Panc1 (cell line): ENCODE measurements around the gene UGGT1. TPM values are rescaled to one million over a fixed set of nuclear protein-coding genes. Genes with fewer than 3 reads are reported as not detected.

ENCODE experiments used
- ATAC-seq: fragments of 200-7000 bp; cut with Tn5 transposase; 2 replicates; pipeline ENCODE4 v1.9.1; 2020; ENCODE audit warnings: mild to moderate bottlenecking, moderate library complexity
- BruUV-seq: library from RNA; stranded (reverse); fragments of 400-500 nt; replicated peaks from 2 replicates; lab custom pipeline; 2021; lab: Mats Ljungman, UMichigan
- CTCF ChIA-PET: fragments of 300-600 bp; sonication (Branson Sonifier 250); formaldehyde crosslinking; loops from one replicate; lab custom pipeline; 2022; ENCODE audit warnings: antibody characterized with exemption; lab: Charles Lee
- POLR2A ChIA-PET: fragments of 300-600 bp; sonication (Branson Sonifier 250); formaldehyde crosslinking; loops from one replicate; lab custom pipeline; 2022; ENCODE audit warnings: antibody characterized with exemption; lab: Charles Lee
- DNase-seq: peaks from one replicate; pipeline ENCODE4 v3.0.0-alpha.2; 2010; ENCODE audit warnings: low read depth, low spot score
- H3K27ac ChIP-seq: 2 replicates; pipeline ENCODE4 v1.5.1; 2011; ENCODE audit warnings: mild to moderate bottlenecking, low read length, inconsistent platforms
- H3K27me3 ChIP-seq: fragments of 200-500 bp; sonication (Bioruptor generic); 2 replicates; pipeline ENCODE4 v1.6.0; 2014; ENCODE audit warnings: low read length, inconsistent platforms; ENCODE audit not compliant: control insufficient read depth, insufficient read depth
- H3K36me3 ChIP-seq: fragments of 200-500 bp; sonication (Bioruptor generic); 2 replicates; pipeline ENCODE4 v1.5.1; 2014; ENCODE audit warnings: inconsistent platforms, mild to moderate bottlenecking, low read length, moderate library complexity; ENCODE audit not compliant: control insufficient read depth, insufficient read depth
- H3K4me1 ChIP-seq: 2 replicates; pipeline ENCODE4 v1.5.1; 2011; ENCODE audit warnings: inconsistent platforms, mild to moderate bottlenecking, low read length, moderate library complexity; ENCODE audit not compliant: control insufficient read depth, insufficient read depth
- H3K4me3 ChIP-seq, 2 experiments: 2 replicates each; pipeline ENCODE4 v1.5.1; 2011 to 2012; ENCODE audit warnings: low read depth in 2 of 2, low read length in 2 of 2, mild to moderate bottlenecking in 2 of 2, inconsistent platforms in 1 of 2, moderate library complexity in 1 of 2
- H3K9me3 ChIP-seq: fragments of 200-500 bp; sonication (Bioruptor generic); 2 replicates; pipeline ENCODE4 v1.5.1; 2014; ENCODE audit warnings: low read depth, mild to moderate bottlenecking, inconsistent platforms, low read length, moderate library complexity; ENCODE audit not compliant: control insufficient read depth, insufficient read depth
- CTCF ChIP-seq: fragments of 450-650 bp; IDR thresholded peaks from 2 replicates; pipeline ENCODE4 v1.5.1; 2017; ENCODE audit warnings: mild to moderate bottlenecking
- POLR2AphosphoS5 ChIP-seq: IDR thresholded peaks from 2 replicates; pipeline ENCODE4 v1.6.1; 2012; ENCODE audit warnings: mild to moderate bottlenecking, low read depth, low read length, moderate library complexity
- REST ChIP-seq, 2 experiments: IDR thresholded peaks; 2 replicates each; pipeline ENCODE4 v1.6.1; 2011 to 2012; ENCODE audit warnings: low read depth in 2 of 2, control low read depth in 1 of 2, low read length in 1 of 2, mild to moderate bottlenecking in 1 of 2, moderate library complexity in 1 of 2; ENCODE audit not compliant: insufficient read depth in 1 of 2
- SIN3A ChIP-seq: IDR thresholded peaks from 2 replicates; pipeline ENCODE4 v1.6.1; 2012; ENCODE audit warnings: low read depth, mild to moderate bottlenecking, low read length, moderate library complexity, borderline replicate concordance; ENCODE audit not compliant: insufficient read depth
- TCF7L2 ChIP-seq: IDR thresholded peaks from 2 replicates; pipeline ENCODE4 v1.6.1; 2011; ENCODE audit warnings: mild to moderate bottlenecking, low read depth, low read length, inconsistent platforms
- in situ Hi-C: cut with HindIII; loops from 2 replicates; pipeline ENCODE4 v1.10.0; 2016; ENCODE audit warnings: low sequenced_read_pairs, low pct_unique_long_range_greater_than_20kb
- intact Hi-C: fragments of 100-400 bp; cut with micrococcal nuclease; formaldehyde crosslinking; loops from one replicate; pipeline ENCODE4 v1.10.0; 2022; ENCODE audit not compliant: unreplicated experiment
- total RNA-seq: library from RNA; stranded (reverse); gene quantifications from one replicate; pipeline ENCODE4 v1.2.1, GENCODE V29; 2021; ENCODE audit not compliant: unreplicated experiment

UGGT1 gene
- total RNA-seq, 1 experiment from 2014 or later = 64.2 TPM

GRCh38 chr2:128237911-128238697 lies 147.1 kb downstream of the UGGT1 start:
- no peak for TF ChIP-seq TCF7L2
- no peak for TF ChIP-seq POLR2AphosphoS5
- TF ChIP-seq SIN3A = no peak
- no peak for TF ChIP-seq CTCF
- TF ChIP-seq REST (IDR thresholded peaks at IDR 0.05; ENCODE audit: insufficient read depth in 1 of 2, low read depth in 2 of 2, low read length in 1 of 2) = no peak
- H3K9me3 ChIP-seq = no peaks in the 10 kb centered on the region
- no peak overlapping the region for H3K4me3 ChIP-seq
- BruUV-seq = no TSS peak
- ChIA-PET CTCF (no interaction called here), POLR2A (no interaction called here)
- ATAC-seq (no peak), DNase-seq (no peak)
- no peaks in the 10 kb centered on the region for H3K36me3 ChIP-seq
- no peak overlapping the region for H3K27ac ChIP-seq
- H3K4me1 ChIP-seq = 0 out of 2 replicates have a peak, but pooled peaks cover 3% of the 10 kb centered on the region
- no peaks in the 10 kb centered on the region for H3K27me3 ChIP-seq
- in situ Hi-C loops (no loop called here), intact Hi-C loops (no loop called here)

- ChIA-PET CTCF (no interaction called here), POLR2A (no interaction called here)
- H3K4me3 ChIP-seq = no peak overlapping the region
- DNase-seq (no peak), ATAC-seq (no peak)
- H3K27ac ChIP-seq = no peak overlapping the region
- no peaks in the 10 kb centered on the region for H3K9me3 ChIP-seq
- no peaks in the 10 kb centered on the region for H3K36me3 ChIP-seq
- intact Hi-C loops = no loop called here
- TF ChIP-seq CTCF (no peak), POLR2AphosphoS5 (no peak), TCF7L2 (no peak), SIN3A (no peak), REST (IDR thresholded peaks at IDR 0.05; ENCODE audit: insufficient read depth in 1 of 2, low read depth in 2 of 2, low read length in 1 of 2) (no peak)
- BruUV-seq = no TSS peak
- H3K27me3 ChIP-seq = no peaks in the 10 kb centered on the region
- no peaks in the 10 kb centered on the region for H3K4me1 ChIP-seq
- in situ Hi-C loops = no loop called here
Observed at GRCh38 chr2:128241896-128242295, 150.9 kb downstream of the UGGT1 start.
